GM18870 (cell line): ENCODE results near the gene SULT1A2.
"Not testable (repeated sequence)": the region's sequence is repeated elsewhere in the genome, so short reads cannot be mapped to it uniquely, and the experiment has no call there.

Experiments
- ATAC-seq: cut with Tn5 transposase; IDR thresholded peaks from one replicate; pipeline ENCODE4 v1.9.1; 2021; ENCODE audit warnings: moderate library complexity; ENCODE audit not compliant: unreplicated experiment

Gene SULT1A2

DNA sequence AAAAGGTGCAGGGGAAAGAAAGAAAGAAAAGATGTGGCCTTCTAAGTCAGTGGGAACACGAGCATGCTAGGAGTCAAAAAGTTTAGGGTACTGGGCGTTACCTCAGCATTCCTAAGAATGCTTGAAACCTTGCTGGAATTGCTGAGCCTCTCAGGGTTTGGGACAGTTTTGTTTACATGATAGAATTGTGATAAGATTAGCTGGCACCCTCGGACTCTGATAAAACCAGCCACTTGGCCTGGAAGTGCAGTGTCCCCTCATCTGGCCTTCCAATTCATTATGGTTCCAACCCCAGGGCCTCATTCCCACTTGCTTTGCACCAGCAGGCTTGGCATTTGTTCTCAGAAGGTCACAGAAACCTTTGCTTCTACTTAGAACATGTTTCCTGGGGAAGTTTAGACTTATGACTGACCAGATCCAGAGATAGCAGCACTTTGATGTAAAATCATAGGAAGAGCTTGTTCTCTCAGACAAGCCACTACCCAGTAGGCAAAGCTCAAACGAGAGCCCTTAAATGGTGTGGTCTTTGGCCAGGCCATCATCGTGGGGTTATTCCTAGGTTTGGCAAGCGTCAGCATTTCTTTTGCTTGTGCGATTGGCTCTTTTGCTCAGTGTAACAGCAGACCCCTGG is 35.2 kb downstream of the SULT1A2 start:
- no peak for ATAC-seq

DNA sequence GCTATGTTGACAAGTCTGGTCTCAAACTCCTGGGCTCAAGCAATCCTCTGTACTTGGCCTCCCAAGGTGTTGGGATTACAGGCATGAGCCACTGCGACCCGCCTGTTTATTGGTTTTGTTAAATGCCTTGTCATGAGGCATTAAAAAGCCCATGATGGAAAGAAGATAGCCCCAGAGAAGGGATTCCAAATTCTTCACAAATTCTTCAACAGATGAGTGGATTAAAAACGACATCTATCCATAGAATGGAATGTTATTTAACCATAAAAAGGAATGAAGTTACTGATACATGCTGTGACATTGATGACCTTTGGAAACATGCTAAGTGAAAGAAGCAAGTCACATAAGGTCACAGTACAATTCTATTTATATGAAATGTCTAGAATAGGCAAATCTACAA is 38.4 kb downstream of the SULT1A2 start:
- ATAC-seq: no peak

DNA sequence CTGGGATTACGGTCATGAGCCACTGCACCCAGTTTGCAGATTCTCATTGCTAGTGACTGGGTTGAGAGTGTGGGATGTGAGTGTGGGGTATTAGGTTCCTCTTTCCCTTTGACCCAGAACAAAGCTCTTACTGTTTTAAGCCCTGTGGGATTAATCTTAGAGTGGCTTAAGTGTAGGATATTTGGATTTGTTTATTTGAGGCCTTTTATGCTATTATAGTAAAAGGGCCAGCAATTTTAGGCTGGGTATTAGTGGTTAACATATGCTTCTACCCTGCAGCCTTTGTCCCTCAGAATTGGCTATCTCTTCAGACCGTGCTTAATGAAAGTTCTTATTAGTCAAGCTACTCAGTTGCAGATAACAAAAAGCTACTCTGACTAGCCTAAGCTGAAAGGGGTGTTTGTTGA is 39.9 kb downstream of the SULT1A2 start:
- ATAC-seq: no peak

DNA sequence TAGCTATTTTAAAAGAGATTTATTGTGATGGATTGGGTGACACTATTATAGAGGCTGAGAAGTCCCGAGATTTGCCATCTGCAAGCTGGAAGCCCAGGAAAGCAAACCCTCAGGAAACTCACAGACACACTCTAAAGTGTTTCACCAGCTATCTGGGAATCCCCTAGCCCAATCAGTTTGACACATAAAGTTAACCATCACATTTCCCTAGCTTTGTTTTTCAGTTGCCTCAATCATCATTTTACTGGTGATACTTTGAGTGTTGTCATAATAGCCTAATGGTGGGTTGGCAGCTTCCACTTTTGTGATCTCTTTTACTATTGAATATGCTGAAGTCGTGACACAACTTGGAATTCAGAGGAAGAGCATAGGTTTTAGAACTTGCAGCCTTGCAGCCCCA is 41.3 kb downstream of the SULT1A2 start:
- ATAC-seq: no peak

DNA sequence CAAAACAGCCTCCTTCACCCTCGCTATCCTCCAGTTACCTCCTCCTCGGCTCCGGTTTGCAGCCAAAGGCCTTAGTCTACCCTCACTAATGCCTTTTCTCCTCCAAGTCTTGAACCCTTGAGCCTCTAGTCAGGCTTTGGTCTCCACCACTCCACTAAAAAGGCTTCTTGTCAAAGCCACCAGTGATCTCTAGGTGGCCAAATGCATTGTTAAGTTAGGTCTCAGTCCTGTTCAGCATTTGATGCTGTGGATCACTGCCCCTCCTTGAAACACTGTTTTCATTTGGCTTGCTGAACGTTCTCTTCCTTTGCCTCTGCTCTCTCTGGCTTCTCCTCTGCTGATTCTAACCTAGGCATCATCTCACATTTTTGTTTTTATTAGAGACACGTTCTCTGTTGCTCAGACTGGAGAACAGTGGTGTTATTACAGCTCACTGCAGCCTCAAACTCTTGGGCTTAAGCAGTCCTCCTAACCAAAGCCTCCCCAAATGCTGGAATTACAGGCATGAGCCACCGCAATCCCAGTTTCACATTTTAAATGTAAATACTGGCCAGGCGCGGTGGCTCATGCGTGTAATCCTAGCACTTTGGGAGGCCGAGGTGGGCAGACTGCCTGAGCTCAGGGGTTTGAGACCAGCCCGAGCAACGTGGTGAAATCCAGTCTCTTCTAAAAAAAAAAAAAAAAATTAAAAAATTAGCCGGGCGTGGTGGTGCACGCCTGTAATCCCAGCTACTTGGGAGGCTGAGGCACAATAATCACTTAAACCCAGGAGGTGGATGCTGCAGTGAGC is 42.0 kb downstream of the SULT1A2 start:
- ATAC-seq: no peak

DNA sequence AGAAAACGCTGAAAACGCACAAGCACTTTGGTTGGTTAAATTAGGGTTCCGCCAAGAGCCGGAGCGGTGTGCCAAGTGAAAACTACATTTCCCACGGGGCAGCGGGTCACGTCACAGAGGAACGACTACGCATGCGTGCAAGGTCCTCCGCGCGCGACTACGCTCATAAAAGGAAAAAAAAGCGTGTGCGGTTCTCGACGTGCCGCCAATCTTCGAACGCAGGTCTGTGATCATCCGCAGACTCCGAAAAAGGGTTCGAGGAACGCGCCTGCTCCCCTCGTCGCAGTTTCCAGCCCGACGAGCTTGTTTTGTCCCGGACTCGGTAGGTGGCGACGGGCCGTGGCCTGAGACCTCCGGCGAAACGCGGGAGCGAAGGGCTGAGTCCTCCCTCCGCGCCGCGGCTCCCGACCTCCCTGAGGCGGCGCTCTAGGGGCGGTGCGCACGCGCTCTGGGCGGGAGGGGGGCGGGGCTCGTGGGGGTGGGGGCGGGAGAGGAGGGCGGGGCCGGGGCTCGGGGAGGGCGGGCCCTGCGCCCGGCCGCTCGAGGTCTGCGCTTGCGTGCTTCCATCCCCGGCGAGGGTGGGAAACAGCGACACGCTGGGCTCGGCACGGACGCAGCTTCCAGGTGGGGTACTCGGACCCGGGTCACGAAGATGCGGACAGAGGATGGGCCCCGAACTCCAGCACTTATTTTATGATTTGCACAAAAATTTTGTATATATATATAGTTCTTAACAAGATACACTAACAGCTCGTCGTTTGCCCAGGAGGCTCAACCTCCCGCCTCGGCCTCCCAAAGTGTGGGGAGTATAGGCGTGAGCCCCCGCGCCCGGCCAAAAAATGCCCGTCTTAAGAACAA is 42.8 kb downstream of the SULT1A2 start, which contains the start of gene SGF29:
TSS of gene SGF29 (plus strand) at position 145 of the 858 bp plus-strand sequence. CDS start 27,150 bp downstream, outside the sequence.
- ATAC-seq: peak; percentile 47

DNA sequence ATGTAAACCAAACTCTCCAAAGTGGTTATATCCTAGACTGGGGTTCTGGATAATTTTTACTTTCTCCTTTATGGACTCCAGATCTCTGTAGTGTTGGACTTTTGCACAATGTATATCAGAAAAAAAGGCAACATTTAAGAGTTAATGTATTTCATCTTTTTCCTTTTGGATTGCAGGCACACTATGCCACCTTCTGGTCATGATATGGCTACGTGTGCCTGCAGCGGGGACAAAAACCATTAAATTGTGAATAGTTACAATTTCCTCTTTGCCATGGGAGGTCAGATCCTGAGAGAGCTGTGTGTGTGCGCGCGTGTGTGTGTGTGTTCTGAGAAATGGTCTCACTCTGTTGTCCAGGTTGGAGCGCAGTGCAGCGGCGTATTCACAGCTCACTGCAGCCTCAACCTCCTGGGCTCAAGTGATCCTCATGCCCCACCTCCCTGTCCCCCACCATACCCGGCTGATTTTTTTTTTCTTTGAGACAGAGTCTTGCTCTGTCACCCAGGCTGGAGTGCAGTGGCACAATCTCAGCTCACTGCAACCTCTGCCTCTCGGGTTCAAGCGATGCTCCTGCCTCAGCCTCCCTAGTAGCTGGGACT is 47.5 kb downstream of the SULT1A2 start:
- ATAC-seq: no peak

DNA sequence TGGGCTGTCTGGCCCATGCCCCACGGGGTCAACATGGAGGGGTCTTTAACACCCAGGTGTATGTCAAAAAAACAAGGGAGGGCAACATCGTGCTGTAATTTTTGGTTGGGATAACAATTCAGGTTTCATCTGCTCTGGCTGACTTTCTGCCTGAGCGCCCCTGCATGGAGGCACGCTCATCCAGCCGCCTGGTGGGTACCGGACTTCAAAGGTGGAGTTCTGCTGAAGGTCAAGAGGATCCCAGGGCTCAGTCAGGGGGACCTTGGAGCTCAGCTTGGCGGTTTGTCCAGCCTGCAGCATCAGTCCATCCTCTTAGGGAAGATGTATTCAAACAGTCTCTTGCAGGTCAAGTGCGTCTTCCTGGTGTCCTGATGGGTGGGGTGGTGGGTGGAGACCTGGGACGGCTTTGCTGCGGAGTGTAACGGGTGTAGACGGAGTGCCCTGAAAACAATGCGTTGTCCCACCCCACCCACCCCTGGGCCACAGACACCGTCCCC is 48.5 kb downstream of the SULT1A2 start:
- ATAC-seq: no peak

DNA sequence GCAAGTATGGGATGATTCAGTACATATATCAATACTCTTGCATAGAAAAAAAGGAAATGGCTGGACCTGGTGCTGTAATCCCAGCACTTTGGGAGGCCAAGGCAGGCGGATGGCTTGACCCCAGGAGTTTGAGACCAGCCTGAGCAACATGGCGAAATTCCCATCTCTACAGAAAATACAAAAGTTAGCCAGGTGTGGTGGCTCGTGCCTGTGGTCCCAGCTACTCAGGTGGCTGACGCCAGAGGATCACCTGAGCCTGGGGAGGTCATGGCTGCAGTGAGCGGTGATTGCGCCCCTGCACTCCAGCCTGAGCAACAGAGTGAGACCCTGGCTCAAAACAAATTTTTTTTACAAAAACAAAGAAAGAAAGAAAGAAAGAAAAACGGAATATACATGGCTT is 50.2 kb downstream of the SULT1A2 start:
- no peak for ATAC-seq

DNA sequence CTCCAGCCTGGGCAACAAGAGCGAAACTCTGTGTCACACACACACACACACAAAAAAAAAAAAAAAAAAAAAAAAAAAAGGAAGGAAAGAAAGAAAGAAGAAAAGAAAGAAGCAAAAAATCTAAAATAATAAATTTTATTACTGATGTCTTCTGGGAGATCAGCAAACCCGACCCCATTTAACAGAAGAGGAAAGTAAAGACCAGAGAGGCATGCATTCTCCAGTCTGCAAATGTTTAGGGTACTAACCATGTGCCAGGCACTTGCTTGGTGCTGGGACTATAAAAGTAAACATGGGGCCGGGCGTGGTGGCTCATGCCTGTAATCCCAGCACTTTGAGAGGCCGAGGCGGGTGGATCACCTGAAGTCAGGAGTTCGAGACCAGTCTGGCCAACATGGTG is 50.9 kb downstream of the SULT1A2 start:
- ATAC-seq: not testable (repeated sequence)

DNA sequence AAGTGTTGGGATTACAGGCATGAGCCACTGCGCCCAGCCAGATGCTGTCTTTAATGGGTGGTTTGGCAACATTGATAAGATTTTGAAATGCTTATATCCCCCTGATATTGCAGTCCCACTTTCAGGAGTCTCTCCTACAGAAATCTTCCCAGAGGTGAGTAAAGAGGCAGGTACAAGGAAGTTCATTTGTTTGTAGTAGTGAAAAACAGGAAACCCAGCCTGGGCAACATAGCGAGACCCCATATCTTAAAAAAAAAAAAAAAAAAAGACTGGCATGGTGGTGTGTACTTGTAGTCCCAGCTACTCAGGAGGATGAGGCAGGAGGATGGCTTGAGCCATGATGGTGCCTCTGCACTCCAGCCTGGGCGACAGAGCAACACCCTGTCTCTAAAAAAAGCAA is 51.9 kb downstream of the SULT1A2 start:
- ATAC-seq: no peak

DNA sequence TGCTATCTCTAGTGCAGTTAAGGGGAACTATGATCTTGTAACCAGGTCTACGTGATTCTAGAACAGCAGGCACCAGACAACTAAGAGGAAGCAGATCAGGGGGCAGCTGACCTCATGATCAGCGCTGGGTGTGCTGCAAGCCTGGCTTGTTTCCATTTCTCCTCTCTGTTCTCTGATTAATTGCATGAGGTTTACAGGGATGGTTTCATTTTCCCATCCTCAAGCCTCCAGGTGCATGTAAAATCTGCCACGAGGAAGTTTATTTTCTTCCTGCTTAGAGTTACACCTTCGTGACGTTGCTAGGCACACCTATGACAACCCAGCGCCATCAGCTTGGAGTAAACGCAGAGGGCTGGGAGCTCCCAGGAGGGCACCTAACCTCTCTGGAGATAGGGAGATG is 53.8 kb downstream of the SULT1A2 start:
- ATAC-seq: no peak

DNA sequence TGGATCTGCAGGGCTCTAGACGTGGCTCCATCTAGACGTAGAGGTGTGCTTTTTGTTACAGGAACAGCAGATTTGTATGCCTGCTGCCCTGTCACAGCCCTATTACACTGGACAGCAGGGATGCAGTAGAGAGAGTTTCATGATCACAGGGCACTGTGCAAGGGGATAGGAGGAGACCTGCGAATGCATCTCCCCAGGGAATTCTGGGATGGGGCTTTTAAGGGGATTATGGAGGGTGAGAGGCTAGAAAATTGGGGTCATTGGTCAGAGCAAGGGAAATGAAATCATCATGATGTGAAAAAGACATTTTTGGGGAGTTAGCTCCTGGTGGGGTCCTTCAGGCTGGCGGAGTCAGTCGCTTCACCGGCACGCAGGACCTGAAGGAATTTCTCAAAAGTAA is 54.2 kb downstream of the SULT1A2 start:
- no peak for ATAC-seq
